ENCODE measurements around the gene P4HB.

GRCh38 chr17:81877569-81877968, 17.2 kb upstream of the P4HB start:
- peak; percentile 53; the same call in 1 of the 2 replicates for TF ChIP-seq POLR2AphosphoS5 (IDR thresholded peaks at IDR 0.05; ENCODE audit: low read depth)
- TF ChIP-seq CTCF (IDR thresholded peaks at IDR 0.05; ENCODE audit: insufficient read depth, low read length) = no peak

Measured in HL-60 (cell line).